ENCODE results near the gene RAB3B.

DNA sequence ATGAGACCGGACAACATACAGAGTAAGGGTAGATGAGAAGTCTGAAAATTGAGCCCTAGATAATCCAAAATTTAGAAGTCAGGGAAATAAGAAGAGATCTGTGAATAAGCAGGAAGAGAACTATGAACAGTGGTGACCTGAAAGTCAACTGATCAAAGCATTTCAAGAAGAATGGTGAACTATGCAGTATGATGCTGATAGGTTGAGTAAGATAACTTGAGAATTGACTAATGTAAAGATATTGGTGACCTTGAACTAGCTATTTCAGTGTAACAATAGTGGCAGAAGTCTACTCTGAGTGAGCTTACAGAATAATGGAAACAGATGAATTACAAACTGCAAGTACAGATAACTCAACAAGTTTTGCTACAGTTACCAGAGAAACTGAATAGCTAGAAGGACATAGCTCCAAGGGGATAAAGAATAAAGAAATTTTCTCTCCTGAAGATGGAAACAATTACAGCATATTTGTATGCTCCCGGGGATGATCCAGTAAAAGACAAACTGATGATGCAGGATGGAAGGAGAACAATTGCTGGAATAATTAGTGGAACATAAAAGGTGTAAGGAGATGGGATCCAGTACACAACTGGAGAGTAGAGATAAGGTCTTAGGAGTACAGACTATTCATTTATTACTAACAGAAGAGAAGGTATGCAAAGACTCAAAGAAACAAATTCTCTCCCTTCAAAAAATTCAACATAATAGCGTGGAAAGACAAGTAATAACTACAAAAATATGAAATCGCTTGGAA, 122.8 kb downstream of the RAB3B start:
- no peak for TF ChIP-seq POLR2AphosphoS5 (IDR thresholded peaks at IDR 0.05; ENCODE audit: low read depth, low read length)
- no peak for TF ChIP-seq POLR2A (IDR thresholded peaks at IDR 0.05; ENCODE audit: low read depth, low read length)

Measured in GM12892 (cell line).